ENCODE data around the gene C10orf95.
"Not testable (repeated sequence)": the region's sequence is repeated elsewhere in the genome, so short reads cannot be mapped to it uniquely, and the experiment has no call there.

Gene C10orf95

GRCh38 chr10:102465466-102465865 is 14.1 kb upstream of the C10orf95 start:
- DNase-seq (ENCODE audit: low read depth in 2 of 2): no peak

DNA sequence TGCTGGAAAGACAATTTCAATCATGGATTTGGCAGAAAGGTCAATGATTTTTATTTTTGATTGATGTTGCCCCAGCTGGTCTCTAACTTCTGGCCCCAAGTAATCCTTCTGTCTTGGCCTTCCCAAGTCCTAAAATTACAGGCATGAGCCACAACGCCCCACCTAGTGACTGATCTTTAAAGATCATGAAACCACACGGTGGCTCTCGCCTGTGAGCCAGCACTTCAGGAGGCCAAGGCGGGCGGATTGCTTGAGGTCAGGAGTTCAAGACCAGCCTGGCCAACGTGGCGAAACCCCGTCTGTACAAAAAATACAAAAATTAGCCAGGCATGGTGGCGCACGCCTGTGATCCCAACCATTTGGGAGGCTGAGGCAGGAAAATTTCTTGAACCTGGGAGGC is 12.6 kb upstream of the C10orf95 start:
- DNase-seq (ENCODE audit: low read depth in 2 of 2): no peak

DNA sequence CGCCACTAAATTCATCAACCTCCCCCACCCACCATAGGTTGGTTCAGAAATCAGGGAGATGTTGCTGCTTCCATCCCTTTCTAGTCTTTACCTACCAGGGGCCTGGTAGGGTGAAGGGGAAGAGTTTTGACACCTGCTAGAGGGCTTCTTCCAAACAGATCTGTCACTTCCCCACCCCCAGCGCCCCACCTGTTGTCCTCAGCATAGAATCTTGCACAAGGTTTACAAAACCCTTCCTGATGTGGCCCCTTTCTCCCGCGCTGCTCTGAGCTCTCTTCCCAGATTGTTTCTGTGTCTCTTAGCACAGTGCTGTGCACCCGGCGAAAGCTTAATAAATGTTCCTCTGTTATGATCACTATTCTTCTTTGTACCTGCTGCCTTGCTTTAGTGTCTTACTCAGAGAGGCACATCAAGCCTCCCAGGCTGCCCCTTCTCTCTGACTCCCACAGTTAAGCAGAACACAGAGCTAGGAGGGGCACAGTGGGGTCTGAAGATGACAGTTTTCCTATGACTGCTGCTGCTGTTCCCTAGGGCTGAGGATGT is 11.2 kb upstream of the C10orf95 start:
- DNase-seq (ENCODE audit: low read depth in 2 of 2): no peak

GRCh38 chr10:102461187-102462054 is 10.1 kb upstream of the C10orf95 start:
- peak; percentile 92 to 95 for DNase-seq (ENCODE audit: low read depth in 2 of 2)

DNA sequence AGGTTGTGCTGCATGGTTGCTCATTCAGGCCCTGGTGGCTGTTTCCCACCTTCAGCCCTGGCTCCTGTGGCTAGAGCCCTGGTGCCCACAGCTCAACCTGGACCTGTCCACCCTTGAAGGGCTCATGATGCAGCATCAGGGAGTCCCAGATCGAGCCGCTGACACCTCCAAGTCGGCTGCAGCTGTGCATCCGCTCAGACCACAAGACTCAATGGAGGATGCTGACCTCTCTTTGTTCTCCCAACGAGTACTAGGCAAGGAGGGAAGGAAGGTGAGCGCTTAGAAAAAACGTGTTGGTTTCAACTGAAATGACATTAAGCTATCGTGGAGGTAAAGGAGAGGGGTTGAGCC is 9.5 kb upstream of the C10orf95 start:
- DNase-seq (ENCODE audit: low read depth in 2 of 2): no peak

GRCh38 chr10:102458656-102459055 is 7.3 kb upstream of the C10orf95 start:
- no peak for DNase-seq (ENCODE audit: low read depth in 2 of 2)

GRCh38 chr10:102457591-102458150 is 6.3 kb upstream of the C10orf95 start:
- DNase-seq (ENCODE audit: low read depth in 2 of 2): no peak

DNA sequence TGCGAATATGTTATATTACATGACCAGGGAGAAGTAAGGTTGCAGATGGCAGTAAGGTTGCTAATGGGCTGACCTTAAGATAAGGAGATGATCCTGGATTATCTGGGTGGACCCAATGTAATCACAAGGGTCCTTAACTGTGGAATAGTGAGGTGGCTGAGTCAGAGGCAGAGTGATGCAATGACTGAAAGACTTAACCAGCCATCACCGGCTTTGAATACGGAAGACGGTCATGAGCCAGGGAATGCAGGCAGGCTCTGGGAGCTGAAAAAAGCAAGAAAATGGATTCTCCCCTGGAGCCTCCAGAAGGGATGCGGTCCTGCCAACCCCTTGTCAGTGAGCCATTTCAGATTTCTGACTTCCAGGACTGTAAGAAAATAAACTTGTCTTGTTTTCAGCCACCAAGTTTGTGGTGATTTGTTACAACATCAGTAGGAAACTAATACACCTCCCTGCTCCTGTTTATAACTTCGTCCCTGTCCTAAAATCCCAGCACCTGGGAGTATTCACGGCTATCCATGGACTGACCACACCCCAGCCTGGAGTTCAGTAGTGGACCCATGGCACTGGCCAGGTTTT is 4.6 kb upstream of the C10orf95 start:
- no peak for DNase-seq (ENCODE audit: low read depth in 2 of 2)

GRCh38 chr10:102454662-102455487 is 3.5 kb upstream of the C10orf95 start:
- not testable (repeated sequence) for DNase-seq (ENCODE audit: low read depth in 2 of 2)

GRCh38 chr10:102453502-102453901 is 2.2 kb upstream of the C10orf95 start:
- DNase-seq (ENCODE audit: low read depth in 2 of 2): no peak

DNA sequence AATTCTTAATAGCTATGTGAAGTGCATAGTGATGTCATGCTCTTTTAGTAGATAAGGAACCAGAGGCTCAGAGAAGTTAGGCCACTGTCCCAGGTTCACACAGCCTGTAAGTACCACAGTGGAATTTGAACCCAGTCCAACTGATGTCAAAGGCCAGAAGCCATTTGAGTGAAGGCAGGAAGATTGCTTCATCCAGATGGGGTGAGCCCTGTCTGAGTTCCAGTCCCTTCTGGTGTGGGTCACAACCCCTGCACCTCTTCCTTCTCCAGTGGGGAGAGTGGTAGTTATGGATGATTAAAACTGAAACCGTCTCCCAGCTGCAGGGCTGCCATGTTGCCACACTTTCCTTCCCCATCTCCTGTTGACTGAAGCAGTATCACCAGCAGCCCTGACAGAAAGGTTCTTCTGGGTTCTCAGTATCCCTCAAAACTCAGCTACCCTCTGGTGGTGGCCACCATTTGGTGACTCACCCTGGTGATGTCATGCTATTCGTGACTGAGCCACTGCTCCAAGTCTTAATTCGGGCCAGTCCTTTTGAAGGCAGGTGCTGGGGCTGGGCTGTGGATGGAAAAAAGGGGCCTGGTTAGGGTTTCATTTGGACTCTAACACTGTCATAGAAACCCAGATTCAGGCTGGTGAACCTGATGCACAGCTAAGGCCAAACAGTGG is 1.5 kb upstream of the C10orf95 start:
- peak; percentile 61 to 63 for DNase-seq (ENCODE audit: low read depth in 2 of 2)

DNA sequence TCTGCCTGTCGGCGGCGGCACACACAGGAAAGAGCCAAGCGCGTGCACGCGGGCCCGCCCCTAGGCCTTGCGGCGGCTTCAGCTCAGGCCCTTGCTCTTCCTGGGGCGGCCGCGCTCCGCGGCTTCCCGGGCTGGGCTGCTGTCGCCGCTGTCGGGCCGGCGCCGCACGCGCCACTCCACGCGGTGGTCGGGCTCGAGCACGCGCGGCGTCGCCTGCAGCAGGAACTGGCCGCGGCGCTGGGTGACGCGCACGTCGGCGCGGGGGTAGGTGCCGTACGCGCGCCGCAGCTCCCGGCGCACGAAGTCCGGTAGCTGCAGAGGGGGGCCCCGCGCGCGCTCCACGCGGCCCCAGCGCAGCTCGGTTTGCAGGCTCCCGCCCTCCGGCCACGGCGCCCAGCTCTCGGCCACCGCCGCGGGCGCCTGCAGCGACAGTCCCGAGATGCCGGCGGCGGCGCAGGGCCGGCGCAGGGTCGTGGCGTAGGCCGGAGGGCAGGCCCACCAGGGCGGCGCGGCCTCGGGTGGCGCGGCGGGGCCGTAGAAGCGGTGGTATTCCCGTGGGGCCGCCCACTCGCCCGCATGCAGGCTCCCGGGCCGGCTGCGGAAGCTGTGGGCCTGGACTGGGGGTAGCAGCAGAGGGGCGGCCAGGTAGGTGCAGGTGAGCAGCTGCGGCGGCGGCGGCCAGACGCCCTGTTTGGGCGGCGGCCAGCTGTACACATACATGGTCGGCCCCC is 804 bp downstream of the C10orf95 start:
- peak; percentile 76 to 77 for DNase-seq (ENCODE audit: low read depth in 2 of 2)

- no peak for DNase-seq (ENCODE audit: low read depth in 2 of 2)
Observed at GRCh38 chr10:102450124-102450373, 1.3 kb downstream of the C10orf95 start.

- DNase-seq (ENCODE audit: low read depth in 2 of 2): peak; percentile 77
Observed at GRCh38 chr10:102449321-102450123, 1.8 kb downstream of the C10orf95 start.

DNA sequence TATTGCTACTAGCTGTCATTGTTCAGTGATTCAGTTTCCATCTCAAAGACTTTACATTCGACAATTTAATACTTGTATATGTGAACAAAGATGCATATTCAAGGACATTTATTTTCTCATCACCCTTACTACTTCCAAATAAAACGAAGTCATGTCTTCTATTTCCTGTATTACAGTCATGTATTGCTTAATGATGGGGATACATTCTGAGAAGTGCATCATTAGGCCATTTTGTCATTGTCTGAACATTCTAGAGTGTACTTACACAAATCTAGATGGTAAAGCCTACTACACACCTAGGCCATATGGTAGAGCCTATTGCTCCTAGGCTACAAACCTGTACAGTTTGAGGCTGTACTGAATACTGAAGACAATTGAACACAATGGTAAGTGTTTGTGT is 6.5 kb downstream of the C10orf95 start:
- no peak for DNase-seq (ENCODE audit: low read depth in 2 of 2)

- DNase-seq (ENCODE audit: low read depth in 2 of 2): no peak
Observed at GRCh38 chr10:102438374-102438773, 13.0 kb downstream of the C10orf95 start.

DNA sequence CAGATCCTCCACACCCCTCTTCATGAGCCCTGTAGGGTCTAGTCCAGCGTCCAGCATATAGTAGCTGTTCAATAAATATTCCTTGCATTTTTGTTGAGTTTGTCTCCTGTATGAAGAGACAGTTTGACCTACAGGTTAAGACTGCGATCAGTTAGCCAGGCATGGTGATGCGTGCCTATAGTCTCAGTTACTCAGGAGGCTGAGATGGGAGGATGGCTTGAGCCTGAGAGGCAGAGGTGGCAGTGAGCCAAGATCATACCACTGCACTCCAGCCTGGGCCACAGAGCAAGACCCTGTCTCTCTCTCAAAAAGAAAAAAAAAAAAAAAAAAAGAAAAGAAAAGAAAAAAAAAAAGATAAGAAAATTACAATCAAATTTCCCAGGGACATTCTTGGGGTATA is 13.8 kb downstream of the C10orf95 start:
- no peak for DNase-seq (ENCODE audit: low read depth in 2 of 2)

DNA sequence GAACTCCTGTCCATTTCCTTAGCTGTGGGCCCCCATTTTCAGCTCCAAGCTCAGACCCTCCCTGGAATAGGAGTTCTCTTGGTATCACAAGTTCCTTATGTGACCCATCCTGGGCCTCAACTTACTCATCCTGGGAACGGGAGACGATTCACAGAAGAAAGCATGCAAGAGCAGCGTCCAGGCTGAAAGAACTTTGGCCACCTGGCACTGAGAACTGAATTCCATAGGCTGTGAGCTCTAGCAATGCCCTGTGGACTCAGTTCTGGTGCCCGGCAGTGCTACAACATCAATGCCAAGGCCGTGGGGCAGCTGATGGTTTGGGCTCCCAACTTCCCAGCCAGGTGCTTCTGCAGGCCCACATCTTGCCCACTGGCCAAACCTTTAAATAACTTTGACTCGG is 15.0 kb downstream of the C10orf95 start:
- no peak for DNase-seq (ENCODE audit: low read depth in 2 of 2)

DNA sequence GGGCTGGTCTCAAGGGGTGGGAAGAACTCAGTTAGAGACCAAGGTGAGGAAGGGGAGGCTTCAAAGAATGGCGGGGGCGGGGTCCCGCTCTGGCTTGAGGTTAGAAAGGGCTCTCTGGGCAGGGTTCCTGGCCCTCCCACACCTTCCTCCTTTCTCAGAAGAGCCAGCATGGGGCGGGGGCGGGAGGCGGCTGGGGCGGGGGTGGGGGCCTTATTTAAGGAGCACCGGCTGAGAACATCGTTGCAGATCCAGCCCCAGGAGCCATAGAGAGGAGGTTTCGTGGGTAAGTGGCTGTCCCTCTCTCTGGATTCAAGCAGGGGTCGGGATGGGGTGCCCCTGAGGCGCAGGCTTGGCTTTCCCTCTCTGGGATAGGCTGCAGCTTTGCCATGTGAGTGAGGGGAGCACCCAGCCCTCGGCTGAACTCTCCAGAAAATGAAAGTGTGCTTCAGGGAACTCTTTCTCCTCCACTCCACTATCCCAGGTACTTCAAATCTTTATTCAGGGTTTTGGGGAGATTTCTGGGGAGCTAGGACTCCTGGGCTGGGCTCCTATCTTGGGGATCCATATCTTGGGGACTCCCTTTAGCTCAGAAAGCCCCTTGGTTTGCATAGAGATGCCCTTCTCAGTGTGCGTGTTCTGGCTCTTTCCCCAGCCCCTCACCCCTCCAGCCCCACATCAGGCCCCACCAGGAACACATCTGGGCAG is 15.7 kb downstream of the C10orf95 start:
- peak in 1 of 2 donors; percentile 36 for DNase-seq (ENCODE audit: low read depth in 2 of 2)

DNA sequence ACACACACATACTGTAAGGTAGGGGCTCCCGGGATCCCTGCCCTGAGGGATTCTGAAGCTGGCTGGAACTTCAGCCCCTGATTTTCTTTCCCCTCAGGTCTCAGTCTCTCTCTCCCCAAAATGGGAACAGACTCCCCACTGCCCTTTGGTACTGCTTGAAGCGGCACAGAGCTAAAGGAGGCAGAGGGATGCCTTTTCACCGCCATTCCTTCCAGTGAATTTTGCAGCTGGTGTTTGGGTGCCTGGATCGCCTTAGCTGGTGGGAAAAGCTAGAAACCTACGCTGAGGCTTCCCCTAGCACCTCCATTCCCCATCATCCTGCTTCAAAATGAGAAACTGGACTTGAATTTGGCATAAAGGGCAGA is 16.2 kb downstream of the C10orf95 start:
- DNase-seq (ENCODE audit: low read depth in 2 of 2): no peak
